SK-N-MC (cell line): Measurements from ENCODE around the gene CTNNA3.

ENCODE experiments used
- EZH2 ChIP-seq: fragments of 200-600 bp; sonication (generic); IDR thresholded peaks from one replicate; pipeline ENCODE4 v1.6.1; 2017; ENCODE audit warnings: antibody characterized with exemption
- FOXP2 ChIP-seq: optimal IDR thresholded peaks from 2 replicates; pipeline ENCODE3; 2011; ENCODE audit warnings: mild to moderate bottlenecking, moderate library complexity; ENCODE audit not compliant: insufficient read depth; ENCODE audit errors: extremely low read length, control extremely low read depth
- POLR2AphosphoS5 ChIP-seq: IDR thresholded peaks from 2 replicates; pipeline ENCODE4 v1.6.1; 2012; ENCODE audit warnings: mild to moderate bottlenecking, low read depth, low read length, borderline replicate concordance

GRCh38 chr10:67112765-67113164 is 583.2 kb downstream of the CTNNA3 start:
- TF ChIP-seq POLR2AphosphoS5 (no peak), EZH2 (no peak), FOXP2 (no peak)
